OCI-LY7 (cell line): ENCODE data around the gene KCND3. TPM values are rescaled to one million over a fixed set of nuclear protein-coding genes. Genes with fewer than 3 reads are reported as not detected.

Experiments
- BruUV-seq: library from RNA; stranded (reverse); fragments of 400-500 nt; replicated peaks from 2 replicates; lab custom pipeline; 2021; lab: Mats Ljungman, UMichigan
- CTCF ChIA-PET: fragments of 300-600 bp; sonication (Branson Sonifier 250); formaldehyde crosslinking; loops from one replicate; lab custom pipeline; 2022; ENCODE audit warnings: antibody characterized with exemption; ENCODE audit not compliant: unreplicated experiment; lab: Charles Lee
- POLR2A ChIA-PET: fragments of 300-600 bp; sonication (Branson Sonifier 250); formaldehyde crosslinking; loops from one replicate; lab custom pipeline; 2022; ENCODE audit warnings: antibody characterized with exemption; lab: Charles Lee
- DNase-seq: peaks from one replicate; pipeline ENCODE4 v3.0.0-alpha.2; 2015; ENCODE audit warnings: low spot score
- H2AFZ ChIP-seq: fragments of 200-600 bp; sonication (generic), shearing (Covaris generic); 2 replicates; pipeline ENCODE4 v1.6.1; 2014; ENCODE audit warnings: mild to moderate bottlenecking, antibody characterized with exemption, low read length, moderate library complexity
- H3K27ac ChIP-seq: fragments of 200-600 bp; sonication (generic); 2 replicates; pipeline ENCODE4 v1.5.1; 2014; ENCODE audit warnings: mixed run types, low read depth, mild to moderate bottlenecking, moderate library complexity, low read length, inconsistent platforms; ENCODE audit not compliant: poor library complexity, severe bottlenecking
- H3K36me3 ChIP-seq: fragments of 200-600 bp; sonication (generic); 2 replicates; pipeline ENCODE4 v1.6.1; 2014; ENCODE audit warnings: mild to moderate bottlenecking, antibody characterized with exemption, low read length, moderate library complexity, mixed read lengths; ENCODE audit not compliant: insufficient read depth
- H3K4me1 ChIP-seq: fragments of 200-600 bp; sonication (generic); 2 replicates; pipeline ENCODE4 v1.5.1; 2014; ENCODE audit warnings: mild to moderate bottlenecking, low read length; ENCODE audit not compliant: insufficient read depth, poor library complexity, severe bottlenecking
- H3K4me2 ChIP-seq: fragments of 200-600 bp; sonication (generic); 2 replicates; pipeline ENCODE4 v1.6.1; 2014; ENCODE audit warnings: mild to moderate bottlenecking, low read length
- H3K4me3 ChIP-seq: fragments of 200-600 bp; sonication (generic); 2 replicates; pipeline ENCODE4 v1.5.1; 2014; ENCODE audit warnings: mild to moderate bottlenecking, low read depth, low read length; ENCODE audit not compliant: poor library complexity, severe bottlenecking
- H3K79me2 ChIP-seq: fragments of 200-600 bp; sonication (generic); 2 replicates; pipeline ENCODE4 v1.6.1; 2016; ENCODE audit warnings: low read depth, mild to moderate bottlenecking, low read length, moderate library complexity, mixed read lengths; ENCODE audit not compliant: insufficient read depth
- H3K9me2 ChIP-seq: fragments of 200-600 bp; sonication (generic); 2 replicates; pipeline ENCODE4 v1.6.1; 2016; ENCODE audit warnings: mild to moderate bottlenecking, low read length, mixed read lengths; ENCODE audit not compliant: insufficient read depth
- H3K9me3 ChIP-seq: fragments of 200-600 bp; sonication (generic); 2 replicates; pipeline ENCODE4 v1.6.1; 2014; ENCODE audit warnings: mild to moderate bottlenecking, mixed run types, low read length, mixed read lengths
- H4K20me1 ChIP-seq: fragments of 200-600 bp; sonication (generic); 2 replicates; pipeline ENCODE4 v1.6.1; 2014; ENCODE audit warnings: mild to moderate bottlenecking, antibody characterized with exemption, low read length, moderate library complexity, mixed read lengths; ENCODE audit not compliant: insufficient read depth
- CTCF ChIP-seq: fragments of 200-600 bp; sonication (generic); conservative IDR thresholded peaks from 2 replicates; pipeline ENCODE4 v1.5.1; 2014; ENCODE audit warnings: mild to moderate bottlenecking, antibody characterized with exemption, low read length, moderate library complexity, mixed read lengths
- EZH2phosphoT487 ChIP-seq: fragments of 200-600 bp; sonication (generic); IDR thresholded peaks from 2 replicates; pipeline ENCODE4 v1.6.1; 2018; ENCODE audit warnings: low read depth, borderline replicate concordance, mild to moderate bottlenecking, mixed run types, antibody characterized with exemption, low read length, moderate library complexity, mixed read lengths
- intact Hi-C: fragments of 100-400 bp; cut with micrococcal nuclease; formaldehyde crosslinking; loops from one replicate; pipeline ENCODE4 v1.10.0; 2022; ENCODE audit not compliant: unreplicated experiment
- total RNA-seq, 2 experiments: library from RNA; depleted of rRNA in 1 of 2; stranded (reverse); fragments of >200 nt in 1 of 2; shearing (Covaris generic) in 1 of 2; gene quantifications; 2 replicates each; pipeline ENCODE4 v1.2.3, GENCODE V29; 2014 to 2022

KCND3 gene
- total RNA-seq, 2 experiments from 2014 or later: not detected

DNA sequence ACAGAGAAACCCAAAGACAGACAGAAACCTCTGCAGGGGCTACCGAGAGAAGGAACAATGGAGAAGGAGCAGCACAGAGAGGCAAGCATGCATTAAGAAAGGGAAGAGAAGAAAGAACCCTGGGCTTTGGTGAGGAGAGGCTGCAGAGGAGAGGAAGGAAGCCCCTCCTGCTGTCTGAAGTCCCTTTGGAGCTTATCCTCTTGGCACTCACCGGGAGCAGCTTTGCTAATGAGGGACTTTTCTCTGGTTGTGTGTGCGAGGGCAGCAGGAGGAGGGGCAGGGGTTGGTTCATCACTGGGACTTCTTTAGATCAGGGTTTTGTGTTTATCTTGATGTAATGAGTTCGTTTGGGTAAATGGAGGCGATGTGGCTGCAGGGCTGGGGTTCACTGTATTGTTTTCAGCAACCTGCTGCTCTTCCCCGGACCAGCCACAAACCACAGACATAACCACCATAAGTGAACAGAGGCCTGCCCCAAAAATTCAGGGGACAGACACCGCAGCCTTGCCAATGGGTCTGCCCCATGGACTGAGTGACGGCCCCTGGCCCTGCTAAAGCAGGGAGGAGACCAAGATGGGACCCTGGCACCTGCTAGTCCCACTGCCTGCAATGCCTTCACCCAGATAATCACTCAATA lies 100.6 kb downstream of the KCND3 start:
- BruUV-seq: no TSS peak
- H3K36me3 ChIP-seq: no peaks in the 10 kb centered on the region

DNA sequence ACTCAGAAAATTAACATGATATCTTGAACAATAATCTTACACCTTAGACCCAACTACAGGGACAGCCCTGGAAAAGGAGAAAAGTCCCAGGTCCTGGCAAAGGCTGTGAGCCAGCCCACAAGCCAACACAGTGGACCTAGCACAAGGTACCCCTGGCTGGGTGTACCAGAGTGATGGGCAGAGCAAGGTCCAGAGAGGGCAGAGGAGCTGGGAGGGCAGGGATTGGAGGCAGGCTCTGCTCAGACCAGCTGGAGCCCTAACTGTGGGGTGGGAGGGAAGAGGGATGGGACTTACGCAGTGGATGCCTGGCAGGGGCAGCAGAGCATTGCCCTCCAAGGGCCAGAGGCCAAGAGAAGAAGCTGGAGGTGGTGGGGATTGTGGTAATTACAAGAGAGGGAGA lies 101.6 kb downstream of the KCND3 start:
- DNase-seq: no peak
- H3K9me2 ChIP-seq: no peaks in the 10 kb centered on the region
- no peaks in the 10 kb centered on the region for H3K9me3 ChIP-seq
- no peak overlapping the region for H3K4me2 ChIP-seq
- H3K79me2 ChIP-seq: no peaks in the 10 kb centered on the region
- no TSS peak for BruUV-seq
- no peaks in the 10 kb centered on the region for H3K4me1 ChIP-seq
- H3K27ac ChIP-seq: no peak overlapping the region
- ChIA-PET CTCF (no interaction called here), POLR2A (interaction anchor here (0.7 kb wide), 1 partner anchor 9 kb away, joined by 3 read pairs; no protein-coding TSS in a partner anchor)
- intact Hi-C loops: no loop called here
- no peaks in the 10 kb centered on the region for H3K36me3 ChIP-seq
- TF ChIP-seq EZH2phosphoT487 (no peak), CTCF (no peak)
- no peak overlapping the region for H2AFZ ChIP-seq
- no peaks in the 10 kb centered on the region for H4K20me1 ChIP-seq
- no peak overlapping the region for H3K4me3 ChIP-seq

More for the DNA sequence above, 100.6 kb downstream of the KCND3 start:
- ChIA-PET CTCF (no interaction called here), POLR2A (no interaction called here)
- no peak overlapping the region for H3K4me2 ChIP-seq
- intact Hi-C loops: no loop called here
- H2AFZ ChIP-seq: no peak overlapping the region
- H3K4me3 ChIP-seq: no peak overlapping the region
- H3K79me2 ChIP-seq: no peaks in the 10 kb centered on the region
- H3K4me1 ChIP-seq: no peaks in the 10 kb centered on the region
- H3K9me2 ChIP-seq: no peaks in the 10 kb centered on the region
- no peak overlapping the region for H3K27ac ChIP-seq
- no peaks in the 10 kb centered on the region for H4K20me1 ChIP-seq
- TF ChIP-seq CTCF: no peak
- TF ChIP-seq EZH2phosphoT487: no peak
- no peak for DNase-seq
- H3K9me3 ChIP-seq: no peaks in the 10 kb centered on the region

GRCh38 chr1:111887385-111887784 lies 102.1 kb downstream of the KCND3 start:
- Histone ChIP-seq H3K4me1 (no peaks in the 10 kb centered on the region), H2AFZ (no peak overlapping the region), H4K20me1 (no peaks in the 10 kb centered on the region), H3K27ac (no peak overlapping the region), H3K36me3 (no peaks in the 10 kb centered on the region), H3K4me3 (no peak overlapping the region), H3K9me2 (no peaks in the 10 kb centered on the region), H3K4me2 (no peak overlapping the region), H3K9me3 (no peaks in the 10 kb centered on the region), H3K79me2 (no peaks in the 10 kb centered on the region)
- POLR2A ChIA-PET: no interaction called here
- no peak for DNase-seq
- intact Hi-C loops: no loop called here
- TF ChIP-seq CTCF (no peak), EZH2phosphoT487 (no peak)
- no TSS peak for BruUV-seq
- CTCF ChIA-PET: no interaction called here
